Upper lobe of right lung (tissue), 1 donor: ENCODE measurements around the gene NKD1. TPM values are rescaled to one million over a fixed set of nuclear protein-coding genes. Genes with fewer than 3 reads are reported as not detected.
A peak's percentile ranks its signal among the peaks of the same experiment; 100 is the strongest.

ENCODE experiments used
- ATAC-seq: fragments of 200-7000 bp; cut with Tn5 transposase; one replicate; pipeline ENCODE4 v1.9.1; 2020; ENCODE audit warnings: mild to moderate bottlenecking, moderate library complexity
- DNase-seq: peaks from one replicate; pipeline ENCODE4 v3.0.0-alpha.2; 2020
- H3K27ac ChIP-seq: fragments of 200-600 bp; one replicate; pipeline ENCODE4 v1.8.0; 2022
- H3K27me3 ChIP-seq: fragments of 200-600 bp; one replicate; pipeline ENCODE4 v1.8.0; 2022; ENCODE audit warnings: mild to moderate bottlenecking
- H3K36me3 ChIP-seq: fragments of 200-600 bp; one replicate; pipeline ENCODE4 v1.8.0; 2022
- H3K4me1 ChIP-seq: fragments of 200-600 bp; one replicate; pipeline ENCODE4 v1.8.0; 2022
- H3K4me3 ChIP-seq: fragments of 200-600 bp; one replicate; pipeline ENCODE4 v1.8.0; 2022; ENCODE audit warnings: mild to moderate bottlenecking
- H3K9me3 ChIP-seq: fragments of 200-600 bp; one replicate; pipeline ENCODE4 v1.8.0; 2022
- intact Hi-C: fragments of 100-400 bp; cut with DNase I; formaldehyde crosslinking; loops from one replicate; pipeline ENCODE4 v1.11.0; 2022
- total RNA-seq: library from RNA; stranded (reverse); fragmentation: NEBNext Ultra II Directional; extraction: Animal tissue kit (Norgen Biotek cat#: 25700); gene quantifications from one replicate; pipeline ENCODE4 v1.2.1, GENCODE V29; 2021
- TF ChIP-seq, protein P1 (sequence below): fragments of 200-600 bp; IDR thresholded peaks from one replicate; pipeline ENCODE4 v1.8.0; 2022; ENCODE audit warnings: antibody characterized with exemption
- donor health status: DM: no; HTN: yes; CAD: no; lungs with severe emphysema.

NKD1 gene
- total RNA-seq, 1 donor from 2014 or later = 47.2 TPM

- TF ChIP-seq, protein P1, sequence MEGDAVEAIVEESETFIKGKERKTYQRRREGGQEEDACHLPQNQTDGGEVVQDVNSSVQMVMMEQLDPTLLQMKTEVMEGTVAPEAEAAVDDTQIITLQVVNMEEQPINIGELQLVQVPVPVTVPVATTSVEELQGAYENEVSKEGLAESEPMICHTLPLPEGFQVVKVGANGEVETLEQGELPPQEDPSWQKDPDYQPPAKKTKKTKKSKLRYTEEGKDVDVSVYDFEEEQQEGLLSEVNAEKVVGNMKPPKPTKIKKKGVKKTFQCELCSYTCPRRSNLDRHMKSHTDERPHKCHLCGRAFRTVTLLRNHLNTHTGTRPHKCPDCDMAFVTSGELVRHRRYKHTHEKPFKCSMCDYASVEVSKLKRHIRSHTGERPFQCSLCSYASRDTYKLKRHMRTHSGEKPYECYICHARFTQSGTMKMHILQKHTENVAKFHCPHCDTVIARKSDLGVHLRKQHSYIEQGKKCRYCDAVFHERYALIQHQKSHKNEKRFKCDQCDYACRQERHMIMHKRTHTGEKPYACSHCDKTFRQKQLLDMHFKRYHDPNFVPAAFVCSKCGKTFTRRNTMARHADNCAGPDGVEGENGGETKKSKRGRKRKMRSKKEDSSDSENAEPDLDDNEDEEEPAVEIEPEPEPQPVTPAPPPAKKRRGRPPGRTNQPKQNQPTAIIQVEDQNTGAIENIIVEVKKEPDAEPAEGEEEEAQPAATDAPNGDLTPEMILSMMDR = no peak
- peaks cover 8% of the 10 kb centered on the region for H3K4me1 ChIP-seq
- H3K4me3 ChIP-seq = no peak overlapping the region
- H3K27ac ChIP-seq = no peak overlapping the region
- no peaks in the 10 kb centered on the region for H3K27me3 ChIP-seq
- H3K36me3 ChIP-seq = no peaks in the 10 kb centered on the region
- ATAC-seq = no peak
- intact Hi-C loops = loop anchor here (10.0 kb wide), 1 partner anchor 289 kb away; no protein-coding TSS in a partner anchor
- DNase-seq = no peak
- no peaks in the 10 kb centered on the region for H3K9me3 ChIP-seq
Observed at GRCh38 chr16:50664270-50664669, 116.1 kb downstream of the NKD1 start.

DNA sequence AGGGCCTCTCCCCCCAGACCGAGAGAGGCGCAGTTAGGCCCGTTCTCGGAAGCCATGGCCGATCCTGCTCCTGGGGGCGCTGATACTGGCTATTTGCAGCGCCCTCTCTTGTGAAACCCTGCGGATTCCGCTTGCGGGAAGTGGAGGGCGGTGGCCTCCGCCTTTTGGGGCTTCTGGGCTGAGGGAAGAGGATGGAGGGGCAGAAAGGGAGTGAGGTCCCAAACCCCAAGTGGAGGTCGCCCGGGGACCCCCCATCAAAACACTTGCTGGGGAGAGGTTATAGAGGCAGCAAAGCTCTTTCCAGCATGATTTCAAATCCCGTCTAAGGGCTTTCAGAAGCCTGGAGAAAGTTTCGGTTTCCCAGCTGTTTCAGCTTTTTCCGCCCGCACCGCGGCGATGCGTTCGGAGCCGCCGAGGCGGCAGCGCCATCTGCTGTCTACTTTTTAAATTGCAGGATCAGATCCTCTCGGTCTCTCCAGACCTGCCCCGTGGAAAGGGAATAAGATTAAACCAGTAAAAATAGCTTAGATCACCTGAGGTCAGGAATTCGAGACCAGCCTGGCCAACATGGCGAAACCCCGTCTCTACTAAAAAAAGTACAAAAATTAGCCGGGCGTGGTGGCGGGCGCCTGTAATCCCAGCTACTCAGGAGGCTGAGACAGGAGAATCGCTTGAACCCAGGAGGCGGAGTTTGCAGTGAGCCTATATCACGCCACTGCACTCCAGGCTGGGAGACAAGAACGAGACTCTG is 117.1 kb downstream of the NKD1 start:
- Histone ChIP-seq H3K9me3 (no peaks in the 10 kb centered on the region), H3K4me1 (peaks cover 8% of the 10 kb centered on the region), H3K36me3 (no peaks in the 10 kb centered on the region), H3K27me3 (no peaks in the 10 kb centered on the region), H3K27ac (peak overlapping the region; percentile 79), H3K4me3 (peak overlapping the region; percentile 59)
- peak; percentile 88 for DNase-seq
- ATAC-seq = peak; percentile 86
- TF ChIP-seq, protein P1 = peak; percentile 90
- intact Hi-C loops = loop anchor here (10.0 kb wide), 1 partner anchor 291 kb away; no protein-coding TSS in a partner anchor

GRCh38 chr16:50666658-50667496 is 118.7 kb downstream of the NKD1 start:
- Histone ChIP-seq H3K36me3 (no peaks in the 10 kb centered on the region), H3K27me3 (no peaks in the 10 kb centered on the region), H3K9me3 (peaks cover 4% of the 10 kb centered on the region), H3K4me1 (peaks cover 8% of the 10 kb centered on the region), H3K27ac (peak overlapping the region; percentile 68), H3K4me3 (peak overlapping the region; percentile 10)
- TF ChIP-seq, protein P1 = no peak
- DNase-seq (no peak), ATAC-seq (peak; percentile 49)
- intact Hi-C loops = loop anchor here (10.0 kb wide), 1 partner anchor 292 kb away; no protein-coding TSS in a partner anchor

- Histone ChIP-seq H3K36me3 (no peaks in the 10 kb centered on the region), H3K4me3 (no peak overlapping the region), H3K4me1 (peaks cover 8% of the 10 kb centered on the region), H3K9me3 (peaks cover 7% of the 10 kb centered on the region), H3K27me3 (no peaks in the 10 kb centered on the region), H3K27ac (peak overlapping the region; percentile 68)
- no peak for DNase-seq
- intact Hi-C loops = loop anchor here (10.0 kb wide), 1 partner anchor 293 kb away; no protein-coding TSS in a partner anchor
- TF ChIP-seq, protein P1 = no peak
- ATAC-seq = no peak
Observed at GRCh38 chr16:50667497-50668367, 119.5 kb downstream of the NKD1 start.

DNA sequence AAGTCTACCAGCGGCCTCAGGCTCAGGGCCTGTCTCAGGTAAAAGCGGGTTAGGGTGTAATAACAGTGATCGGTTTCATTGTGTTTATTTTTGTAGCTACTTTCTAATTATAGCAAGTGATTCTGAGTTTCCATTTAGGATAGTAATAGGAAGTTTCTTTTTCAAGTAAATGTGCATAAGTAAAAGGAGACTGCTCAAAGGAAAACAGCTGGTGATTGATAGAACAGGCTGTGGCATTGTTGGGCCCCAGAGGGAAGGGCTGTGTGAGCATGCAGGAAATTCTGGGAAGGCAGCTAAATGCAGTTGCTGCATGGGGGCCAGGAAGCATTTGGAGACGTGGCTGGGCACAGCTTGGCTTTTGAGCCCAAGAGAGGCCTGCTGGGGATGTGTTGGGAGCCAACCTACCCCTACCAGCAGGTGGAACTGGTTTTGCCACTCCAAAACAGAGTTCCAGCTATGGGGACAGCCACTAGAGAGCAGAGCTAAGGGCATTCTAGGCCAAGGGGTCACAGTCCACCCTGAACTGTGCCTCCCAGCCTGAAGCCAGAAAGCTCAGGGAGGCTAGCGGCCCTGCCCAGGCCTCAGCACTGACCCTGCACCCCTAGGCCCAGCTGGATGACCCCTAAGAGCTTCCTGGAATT is 120.3 kb downstream of the NKD1 start:
- ATAC-seq = peak; percentile 71
- TF ChIP-seq, protein P1 = no peak
- Histone ChIP-seq H3K27ac (peak overlapping the region; percentile 36), H3K27me3 (no peaks in the 10 kb centered on the region), H3K9me3 (peaks cover 7% of the 10 kb centered on the region), H3K4me1 (peaks cover 8% of the 10 kb centered on the region), H3K4me3 (no peak overlapping the region), H3K36me3 (no peaks in the 10 kb centered on the region)
- intact Hi-C loops = loop anchor here (10.0 kb wide), 1 partner anchor 294 kb away; no protein-coding TSS in a partner anchor
- no peak for DNase-seq
